ENCODE measurements around the gene C2CD4C. TPM values are rescaled to one million over a fixed set of nuclear protein-coding genes. Genes with fewer than 3 reads are reported as not detected.

The C2CD4C gene
- total and polyA plus RNA-seq, 2 donors (not counting 3 experiments of a cell fraction or from before 2014, with no cell fraction given): 0.25 to 0.38 TPM

DNA sequence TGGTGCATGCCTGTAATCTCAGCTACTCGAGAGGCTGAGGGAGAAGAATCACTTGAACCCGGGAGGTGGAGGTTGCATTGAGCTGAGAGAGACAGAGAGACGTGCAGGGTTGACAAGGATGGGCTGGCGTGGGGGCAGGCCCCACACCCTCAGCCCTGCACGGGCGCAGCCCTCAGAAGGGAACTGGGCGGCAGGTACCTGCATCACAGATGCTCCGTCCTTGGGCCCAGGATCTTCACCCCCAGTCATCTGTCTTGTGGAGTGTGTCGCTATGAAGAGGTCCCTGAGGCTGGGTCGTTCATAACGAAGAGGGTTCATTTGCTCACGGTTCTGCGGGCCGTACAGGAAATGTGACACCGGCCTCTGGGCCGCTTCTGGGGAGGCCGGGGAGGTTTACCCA lies 20.3 kb downstream of the C2CD4C start:
- ChIA-PET POLR2A (no interaction called here), CTCF (no interaction called here)
- BruUV-seq (replicated peaks): no TSS peak

More for the DNA sequence above, 20.3 kb downstream of the C2CD4C start:
- no peaks in the 10 kb centered on the region for H3K4me1 ChIP-seq (ENCODE audit: control insufficient read depth, extremely low read depth, insufficient read depth, low read length)
- dilution Hi-C loops (cut with MboI; ENCODE audit: extremely low pct_ligation_motif_present, low sequenced_read_pairs): no loop called here
- no peak overlapping the region for H3K4me3 ChIP-seq (replicated peaks in 1 of 3; ENCODE audit: insufficient read depth in 1 of 3, low read depth in 1 of 3, low read length in 3 of 3)
- H2AFZ ChIP-seq (ENCODE audit: low read depth, low read length): no peak overlapping the region
- TF ChIP-seq POLR2A (IDR thresholded peaks at IDR 0.05; ENCODE audit: low read depth, low read length) (no peak), MYC (IDR thresholded peaks at IDR 0.05; ENCODE audit: low read depth, low read length) (no peak), JUN (IDR thresholded peaks at IDR 0.05; ENCODE audit: borderline replicate concordance, insufficient read depth, insufficient read length, low read depth) (no peak), GATA2 (IDR thresholded peaks at IDR 0.05; ENCODE audit: insufficient read depth, insufficient read length, low read depth, low read length) (no peak), EZH2 (IDR thresholded peaks at IDR 0.05; ENCODE audit: borderline replicate concordance, low read depth, low read length, severe bottlenecking) (no peak), FOS (IDR thresholded peaks at IDR 0.05; ENCODE audit: borderline replicate concordance, insufficient read depth, low read length) (no peak), POLR2AphosphoS5 (IDR thresholded peaks at IDR 0.05; ENCODE audit: insufficient read depth, low read depth, low read length) (no peak), CTCF (IDR thresholded peaks at IDR 0.05; ENCODE audit: extremely low read depth in 1 of 2, insufficient read depth in 1 of 2, low read depth in 1 of 2, low read length in 2 of 2) (no peak)
- TF ChIP-seq, protein P1, sequence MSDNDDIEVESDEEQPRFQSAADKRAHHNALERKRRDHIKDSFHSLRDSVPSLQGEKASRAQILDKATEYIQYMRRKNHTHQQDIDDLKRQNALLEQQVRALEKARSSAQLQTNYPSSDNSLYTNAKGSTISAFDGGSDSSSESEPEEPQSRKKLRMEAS (IDR thresholded peaks at IDR 0.05; ENCODE audit: insufficient read depth, insufficient read length): no peak
- H4K20me1 ChIP-seq (replicated peaks; ENCODE audit: control insufficient read depth, extremely low read depth, insufficient read depth, low read length): no peaks in the 10 kb centered on the region
- H3K9ac ChIP-seq (replicated peaks; ENCODE audit: extremely low read depth, insufficient read depth, low read length): no peak overlapping the region
- FAIRE-seq: no peak
- no peaks in the 10 kb centered on the region for H3K36me3 ChIP-seq (ENCODE audit: control insufficient read depth in 2 of 2, extremely low read depth in 1 of 2, insufficient read depth in 2 of 2, low read length in 2 of 2)
- intact Hi-C loops (cut with micrococcal nuclease): loop anchor here (10.0 kb wide), 1 partner anchor 96 kb away; no protein-coding TSS in a partner anchor
- H3K9me1 ChIP-seq (replicated peaks; ENCODE audit: control insufficient read depth, extremely low read depth, insufficient read depth, low read length): no peaks in the 10 kb centered on the region
- no peaks in the 10 kb centered on the region for H3K79me2 ChIP-seq (ENCODE audit: control insufficient read depth, insufficient read depth, low read length)
- no peak overlapping the region for H3K4me2 ChIP-seq (ENCODE audit: insufficient read depth, low read length)
- DNase-seq (ENCODE audit: low read depth, low spot score): no peak
- H3K9me3 ChIP-seq (replicated peaks; ENCODE audit: control insufficient read depth, insufficient read depth, low read length): no peaks in the 10 kb centered on the region
- peaks cover 2 to 9% of the 10 kb centered on the region in 2 experiments for H3K27me3 ChIP-seq (ENCODE audit: control insufficient read depth in 2 of 2, insufficient read depth in 2 of 2, low read length in 2 of 2)
- H3K27ac ChIP-seq (ENCODE audit: insufficient read depth, low read depth, low read length): no peak overlapping the region

All from endothelial cell of umbilical vein (primary cell).